Stimulated activated naive CD4-positive, alpha-beta T cell treated with Interleukin-2 at 50 U/mL for 16 hours (primary cell): ENCODE data around the gene ACTG1.

Source experiments
- DNase-seq: peaks from one replicate; lab custom pipeline; 2025; lab: John Stamatoyannopoulos, UW

ACTG1 gene

DNA sequence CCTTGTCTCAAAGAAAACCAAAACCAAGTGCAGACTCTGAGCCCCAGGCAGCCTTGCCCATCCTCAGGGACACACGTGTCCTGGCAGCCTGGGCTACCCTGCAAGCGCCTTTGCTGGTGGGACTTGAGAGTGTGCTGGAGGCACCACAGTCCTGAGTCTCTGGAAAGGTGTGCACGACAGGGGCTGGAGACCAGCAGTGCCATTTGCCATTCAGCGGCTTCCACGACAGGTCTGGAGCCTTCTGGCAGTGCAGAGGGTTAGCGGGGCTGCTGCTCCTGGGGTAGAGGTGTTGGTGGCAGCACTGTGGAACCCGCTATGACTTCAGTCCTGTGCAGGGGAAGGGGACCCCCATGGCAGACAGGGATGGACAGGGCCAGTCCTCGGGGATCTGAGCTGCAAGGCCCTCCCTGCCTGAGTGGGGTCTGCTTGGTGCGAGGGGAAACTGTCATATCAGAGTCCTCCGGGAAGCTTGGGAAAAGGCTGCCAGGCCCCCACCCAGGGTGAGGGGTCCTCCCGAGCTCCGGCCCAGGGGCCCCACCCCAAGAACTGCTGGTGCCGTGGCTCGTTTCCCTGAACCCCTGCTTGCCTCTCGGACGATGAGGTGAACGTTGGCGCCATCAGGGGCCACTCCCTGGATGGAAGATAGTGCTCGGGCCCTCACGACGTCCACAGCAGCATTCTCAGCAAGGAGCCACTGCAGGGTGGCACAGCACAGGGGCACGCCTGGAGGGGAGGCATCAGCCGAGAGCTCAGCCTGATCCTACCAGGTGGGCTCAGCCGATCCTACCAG, 32.8 kb upstream of the ACTG1 start:
- no peak for DNase-seq

DNA sequence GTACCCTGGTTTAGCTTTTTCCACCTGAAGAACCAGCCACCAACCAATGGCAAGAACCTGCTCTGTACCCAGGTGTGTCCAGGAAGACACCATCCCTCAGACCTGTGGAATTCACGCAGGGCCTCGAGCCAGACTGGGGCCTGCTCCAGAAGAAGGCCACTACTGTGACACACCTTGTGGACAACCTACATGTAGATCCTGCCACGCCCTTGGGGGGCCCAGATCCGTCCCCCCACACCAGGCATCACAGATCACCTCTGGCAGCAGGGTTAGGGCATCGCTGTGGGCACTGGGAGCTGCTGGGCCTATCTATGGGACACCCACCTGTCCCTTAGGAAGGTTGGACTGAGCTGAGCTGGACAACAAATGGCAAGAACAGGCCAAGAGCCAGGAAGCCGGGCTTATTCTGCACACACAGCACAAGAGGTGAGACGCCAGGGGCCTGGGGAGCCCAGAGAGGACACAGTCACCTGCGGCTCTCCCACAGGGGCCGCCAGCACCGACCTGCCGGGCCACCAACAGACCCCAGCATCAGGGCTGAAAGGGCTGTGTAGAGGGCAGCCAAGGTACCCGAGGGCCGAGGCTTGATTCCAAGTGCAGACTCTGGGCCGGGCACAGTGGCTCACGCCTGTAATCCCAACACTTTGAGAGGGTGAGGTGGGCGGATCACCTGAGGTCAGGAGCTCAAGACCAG, 31.8 kb upstream of the ACTG1 start:
- no peak for DNase-seq

DNA sequence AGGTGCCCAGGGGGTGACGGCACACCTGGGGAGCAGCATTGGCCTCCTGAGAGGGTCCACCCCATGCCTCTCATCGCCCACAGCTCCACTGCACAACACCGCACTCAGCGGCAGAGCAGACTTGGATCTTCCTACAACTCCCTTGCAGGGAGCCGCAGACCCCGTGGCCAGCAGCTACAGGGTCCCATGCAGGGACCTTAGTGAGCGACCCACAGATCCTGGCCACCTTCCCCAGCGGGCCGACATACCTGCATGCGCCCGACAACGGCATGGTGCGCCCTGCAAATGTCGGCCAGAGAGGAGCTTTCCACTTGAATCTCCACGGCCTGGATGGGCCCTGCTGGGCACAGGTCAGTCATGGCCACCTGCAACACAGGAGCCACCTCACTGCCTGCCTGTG, 31.2 kb upstream of the ACTG1 start:
- no peak for DNase-seq

DNA sequence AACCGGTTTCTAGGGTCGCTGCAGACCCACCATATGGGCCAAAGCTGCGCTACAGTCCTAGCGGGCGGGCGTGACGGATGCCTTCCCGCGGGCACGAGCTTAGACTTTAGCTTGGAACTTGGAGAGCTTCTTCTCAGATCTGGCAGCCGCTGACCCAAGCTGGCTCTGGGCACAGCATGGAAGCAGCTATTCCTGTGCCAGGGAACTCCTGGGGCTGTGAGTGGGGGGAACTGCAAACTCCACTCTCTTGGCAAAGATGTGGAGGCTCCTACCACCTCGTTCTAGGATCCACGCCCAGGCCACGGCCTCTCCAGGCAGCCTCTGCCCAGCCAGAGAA, 30.7 kb upstream of the ACTG1 start:
- no peak for DNase-seq

DNA sequence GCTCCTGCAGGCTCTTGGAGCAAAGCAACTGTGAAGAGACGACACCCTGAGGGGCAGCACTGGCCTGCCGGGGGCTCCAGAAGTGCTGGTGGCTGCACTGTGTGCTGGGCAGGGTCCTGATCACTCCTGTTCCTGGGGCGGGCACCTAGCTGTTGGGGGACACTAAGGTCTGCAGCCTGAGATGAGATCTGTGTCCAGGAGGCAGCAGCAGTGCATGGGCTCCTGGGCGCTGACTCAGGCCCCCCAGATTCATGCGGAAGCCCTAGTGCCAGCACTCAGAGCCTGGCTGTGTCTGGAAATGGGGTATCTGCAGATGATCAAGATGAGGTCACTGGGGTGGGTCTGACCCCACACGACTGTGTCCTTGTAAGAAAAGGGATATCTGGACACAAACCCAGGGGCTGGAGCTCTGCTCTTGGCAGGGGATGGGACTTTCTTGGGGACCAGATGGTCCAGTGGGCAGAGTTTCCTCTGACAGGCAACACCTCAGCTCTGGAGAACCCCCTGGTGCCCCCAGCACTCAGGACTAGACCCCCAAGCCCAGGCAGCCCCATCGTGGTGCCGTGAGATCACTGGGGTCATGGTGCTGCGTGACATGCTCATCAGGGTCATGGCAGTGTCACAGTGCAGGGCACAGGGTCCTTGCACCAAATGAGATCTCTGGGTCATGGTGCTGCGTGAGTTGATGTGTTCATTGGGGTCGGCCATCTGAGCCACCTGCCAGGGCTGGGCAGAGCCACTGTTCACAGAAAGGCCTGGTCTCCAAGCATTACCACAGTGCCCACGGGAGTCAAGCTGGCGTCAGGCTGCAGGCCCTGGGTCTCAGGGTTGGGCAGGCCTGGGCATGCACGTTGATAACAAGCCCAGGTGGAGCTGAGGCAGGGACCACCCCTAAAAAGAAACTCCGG, 30.1 kb upstream of the ACTG1 start:
- no peak for DNase-seq

DNA sequence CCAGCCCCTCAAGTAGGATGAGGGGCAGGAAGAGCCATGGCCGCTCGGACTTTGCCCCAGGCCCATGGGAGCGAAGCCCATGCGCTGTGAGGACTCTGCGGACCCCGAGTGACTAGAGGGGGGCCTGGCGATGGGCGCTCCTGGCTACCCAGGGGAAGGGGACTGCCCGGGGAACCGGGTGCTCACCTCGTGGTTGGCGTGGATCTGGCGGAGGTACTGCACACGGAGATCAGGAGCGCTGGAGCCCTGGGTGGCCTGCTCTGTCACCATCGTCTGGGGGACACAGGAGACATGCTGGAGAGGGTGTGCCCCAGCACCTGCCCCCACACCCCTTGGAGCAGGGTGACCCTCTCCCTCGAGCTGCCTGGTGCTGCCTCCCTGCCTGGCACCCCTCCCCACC, 28.5 kb upstream of the ACTG1 start:
- no peak for DNase-seq

DNA sequence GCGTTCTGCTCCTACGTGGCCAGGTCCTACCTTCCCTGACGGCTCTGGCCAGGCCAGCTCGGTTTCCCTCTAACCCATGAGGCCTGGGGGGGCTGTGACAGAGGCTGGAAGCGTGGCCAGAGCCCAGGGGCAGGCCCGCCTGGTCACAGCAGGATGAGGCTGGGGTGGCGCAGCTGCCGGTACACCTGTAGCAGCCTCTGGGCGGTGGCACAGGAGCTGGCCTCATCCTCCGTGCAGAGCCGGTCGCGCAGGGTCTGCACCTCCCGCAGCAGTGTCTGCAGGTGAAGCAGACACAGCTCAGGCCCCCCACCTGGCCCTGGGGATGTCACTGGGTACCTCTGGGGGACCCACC, 28.1 kb upstream of the ACTG1 start:
- no peak for DNase-seq

DNA sequence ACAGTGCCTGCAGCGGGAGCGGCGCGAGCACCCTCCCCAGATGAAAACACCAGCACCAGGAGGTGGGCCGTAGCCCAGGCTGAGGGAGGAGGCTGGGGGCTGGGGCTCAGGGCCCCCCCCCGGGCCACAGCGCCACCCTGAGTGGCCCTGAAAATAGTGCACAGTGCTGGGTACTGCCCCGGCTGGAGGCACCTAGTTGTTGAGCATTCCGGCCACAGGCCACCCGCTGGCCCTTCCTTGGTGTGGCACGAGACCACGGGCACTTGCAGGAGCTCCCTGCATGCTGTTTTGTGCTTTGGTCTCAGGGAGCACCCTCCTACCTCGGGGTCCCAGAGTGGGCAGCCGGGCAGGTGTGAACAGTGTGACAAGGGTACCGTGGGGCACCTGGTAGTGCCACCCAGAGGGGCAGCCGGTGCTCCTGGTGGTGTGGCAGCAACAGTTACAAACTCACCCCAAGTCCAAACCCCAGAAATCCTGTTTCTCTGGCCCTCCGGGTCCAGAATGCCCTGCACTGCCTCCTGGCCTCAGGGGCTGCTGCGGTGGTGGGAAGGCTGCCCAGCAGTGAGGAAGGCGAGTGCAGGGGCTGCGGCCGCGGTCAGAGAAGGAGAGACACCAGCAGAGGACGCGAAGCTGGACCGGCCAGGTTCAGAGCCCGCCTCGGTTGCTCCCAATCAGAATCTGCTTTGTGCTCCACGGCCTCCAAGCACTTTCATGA, 27.5 kb upstream of the ACTG1 start:
- DNase-seq, result no peak

DNA sequence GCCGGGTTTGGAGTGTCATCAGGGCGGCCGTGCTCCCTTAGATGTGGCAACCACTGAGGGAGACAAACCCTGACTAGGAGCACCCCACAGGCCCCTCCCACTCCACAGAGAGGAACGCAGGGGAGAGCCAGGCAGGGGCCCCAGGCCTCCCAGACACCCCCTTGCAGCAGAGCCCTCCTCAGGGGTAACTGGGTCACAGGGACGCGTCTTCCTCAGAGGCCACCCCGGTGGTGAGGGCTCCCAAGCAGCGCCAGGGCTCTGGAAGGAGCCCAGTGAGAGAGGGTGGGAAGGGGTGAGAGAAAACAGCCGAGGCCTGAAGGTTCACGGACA, 26.9 kb upstream of the ACTG1 start:
- DNase-seq, result no peak

DNA sequence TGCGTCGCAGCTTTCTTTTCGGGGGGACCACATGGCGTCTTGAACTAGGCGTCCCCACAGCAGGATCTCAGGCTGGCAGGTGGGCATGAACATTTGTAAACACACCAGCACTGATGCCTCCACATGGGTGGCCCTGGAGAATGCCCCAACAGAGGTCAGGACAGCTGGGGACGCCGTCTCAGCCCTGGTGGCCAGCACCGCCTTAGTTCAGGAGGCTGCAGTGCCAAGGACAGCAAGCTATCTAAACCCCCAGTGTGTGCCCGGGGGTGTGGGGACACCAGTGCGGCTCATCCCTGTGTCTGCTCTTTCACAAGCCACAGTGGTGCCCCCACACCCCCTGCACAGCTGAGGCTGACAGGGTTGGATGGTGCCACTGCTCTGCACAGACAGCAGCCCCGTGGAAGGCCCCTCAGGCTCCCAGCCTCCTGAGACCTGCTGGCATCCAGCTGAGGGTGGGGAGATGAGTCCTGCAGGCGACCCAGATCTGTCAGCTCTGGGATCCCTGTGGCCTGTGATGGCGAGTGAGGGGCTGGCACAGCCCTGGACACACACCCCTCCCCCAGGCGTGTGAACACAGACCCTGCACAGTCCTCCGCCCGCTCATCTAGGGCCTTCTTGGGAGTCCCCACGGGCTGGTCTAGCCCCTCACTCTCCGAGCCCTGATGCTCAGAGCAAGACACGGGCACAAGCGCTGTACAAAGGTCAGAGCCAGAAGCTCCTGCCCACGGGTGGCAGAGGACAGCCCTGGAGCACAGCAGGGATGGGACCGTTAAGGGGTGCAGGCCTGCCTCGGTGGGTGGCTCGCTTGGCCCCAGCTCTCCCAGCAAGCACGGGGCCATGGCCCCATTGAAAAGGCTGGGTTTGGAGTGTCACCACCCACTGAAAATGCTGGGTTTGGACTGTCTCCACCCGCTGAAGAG, 26.3 kb upstream of the ACTG1 start:
- no peak for DNase-seq

DNA sequence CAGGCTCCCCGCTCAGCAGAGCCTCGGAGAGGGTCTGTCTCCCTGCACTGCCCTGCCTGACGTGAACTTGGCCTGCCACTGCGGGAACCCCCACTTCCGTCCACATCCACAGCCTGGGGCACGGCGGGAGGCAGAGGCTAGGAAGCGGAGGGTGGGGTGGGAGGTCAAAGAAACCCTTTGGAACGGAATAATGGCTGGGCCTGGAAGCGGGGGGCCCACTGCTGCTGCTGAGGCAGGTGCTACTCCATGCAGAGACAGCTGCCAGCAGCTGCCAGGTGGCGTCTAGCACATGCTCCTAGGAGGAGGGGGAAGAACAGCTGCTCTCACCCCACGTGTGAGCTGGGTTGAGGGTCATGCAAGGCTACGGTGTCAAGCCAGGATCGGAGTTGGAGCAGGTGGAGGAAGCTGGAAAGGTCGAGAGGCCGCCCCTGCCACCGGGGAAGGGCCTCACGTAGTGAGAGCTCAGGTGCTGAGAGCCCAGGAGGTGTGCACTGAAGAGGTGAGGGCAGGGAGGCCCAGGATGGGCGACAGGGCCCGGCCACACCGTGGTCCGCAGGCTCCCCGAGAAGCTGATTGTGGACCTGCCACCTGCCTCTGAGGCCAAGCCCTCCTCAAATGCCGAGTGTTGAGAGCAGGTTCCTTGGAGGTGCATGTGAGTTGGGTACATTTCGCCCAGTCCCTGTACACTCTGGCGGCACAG, 25.4 kb upstream of the ACTG1 start:
- no peak for DNase-seq

DNA sequence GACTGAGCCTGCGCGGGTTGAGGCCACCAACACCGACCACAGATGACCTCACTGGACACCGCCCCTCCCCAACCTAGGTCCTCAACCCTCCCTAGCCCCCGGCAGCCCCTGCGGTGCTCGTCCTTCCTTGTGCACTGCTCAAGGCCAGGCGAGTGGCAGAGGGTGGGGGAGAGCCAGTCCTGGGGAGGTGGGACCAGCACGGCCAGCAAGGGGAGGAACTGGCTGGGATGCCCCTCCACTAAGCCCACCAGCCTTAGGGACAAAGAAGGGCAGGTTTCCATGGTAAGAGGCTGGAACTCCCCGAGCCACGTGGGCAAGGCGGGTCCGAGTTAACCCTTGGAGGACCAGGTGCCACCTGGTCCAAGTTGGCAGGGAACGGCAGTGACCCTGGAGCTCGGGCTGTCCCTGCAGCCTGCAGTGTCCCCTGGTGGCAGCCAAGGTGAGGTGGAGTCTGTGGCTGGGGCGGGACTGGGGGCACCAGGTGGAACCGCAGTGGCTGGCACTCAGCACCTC, 24.8 kb upstream of the ACTG1 start:
- peak; percentile 18 for DNase-seq

DNA sequence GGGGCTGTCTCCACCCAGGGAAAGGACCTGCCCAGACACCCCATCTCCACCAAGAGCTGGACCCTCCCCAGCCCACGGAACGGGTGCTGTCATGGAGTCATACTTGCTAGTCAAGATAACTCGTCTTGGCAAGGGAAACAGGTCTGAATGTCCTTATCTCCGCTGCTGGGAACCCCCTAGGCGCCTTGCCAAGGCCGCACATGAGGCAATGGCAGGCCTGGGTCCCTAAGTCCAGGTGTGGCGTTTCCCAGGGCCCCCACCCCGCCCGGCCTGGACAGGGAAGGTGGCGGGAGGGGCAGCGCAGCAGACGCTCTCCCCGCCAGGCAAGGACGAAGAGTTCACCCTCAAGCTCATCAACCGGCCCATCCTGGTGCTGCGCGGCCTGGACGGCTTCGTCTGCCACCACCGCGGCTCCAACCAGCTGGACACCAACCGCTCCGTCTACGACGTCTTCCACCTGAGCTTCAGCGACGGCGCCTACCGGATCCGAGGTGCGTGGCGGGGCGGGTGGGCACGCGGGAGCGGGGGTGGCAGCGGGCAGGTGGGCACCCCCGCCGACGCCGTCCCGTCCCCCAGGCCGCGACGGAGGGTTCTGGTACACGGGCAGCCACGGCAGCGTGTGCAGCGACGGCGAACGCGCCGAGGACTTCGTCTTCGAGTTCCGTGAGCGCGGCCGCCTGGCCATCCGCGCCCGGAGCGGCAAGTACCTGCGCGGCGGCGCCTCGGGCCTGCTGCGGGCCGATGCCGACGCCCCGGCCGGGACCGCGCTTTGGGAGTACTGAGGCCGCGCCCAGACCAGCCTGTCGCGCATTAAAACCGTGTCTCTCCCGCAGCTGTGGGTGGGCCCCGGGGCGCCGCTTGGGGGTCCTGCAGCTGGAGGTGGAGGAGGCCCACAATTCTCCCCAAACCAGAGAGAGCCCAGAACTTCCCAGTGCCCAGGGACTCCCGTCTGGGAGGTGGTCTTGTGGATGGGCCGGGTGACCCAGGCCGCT, 24.0 kb upstream of the ACTG1 start:
- DNase-seq, result no peak

DNA sequence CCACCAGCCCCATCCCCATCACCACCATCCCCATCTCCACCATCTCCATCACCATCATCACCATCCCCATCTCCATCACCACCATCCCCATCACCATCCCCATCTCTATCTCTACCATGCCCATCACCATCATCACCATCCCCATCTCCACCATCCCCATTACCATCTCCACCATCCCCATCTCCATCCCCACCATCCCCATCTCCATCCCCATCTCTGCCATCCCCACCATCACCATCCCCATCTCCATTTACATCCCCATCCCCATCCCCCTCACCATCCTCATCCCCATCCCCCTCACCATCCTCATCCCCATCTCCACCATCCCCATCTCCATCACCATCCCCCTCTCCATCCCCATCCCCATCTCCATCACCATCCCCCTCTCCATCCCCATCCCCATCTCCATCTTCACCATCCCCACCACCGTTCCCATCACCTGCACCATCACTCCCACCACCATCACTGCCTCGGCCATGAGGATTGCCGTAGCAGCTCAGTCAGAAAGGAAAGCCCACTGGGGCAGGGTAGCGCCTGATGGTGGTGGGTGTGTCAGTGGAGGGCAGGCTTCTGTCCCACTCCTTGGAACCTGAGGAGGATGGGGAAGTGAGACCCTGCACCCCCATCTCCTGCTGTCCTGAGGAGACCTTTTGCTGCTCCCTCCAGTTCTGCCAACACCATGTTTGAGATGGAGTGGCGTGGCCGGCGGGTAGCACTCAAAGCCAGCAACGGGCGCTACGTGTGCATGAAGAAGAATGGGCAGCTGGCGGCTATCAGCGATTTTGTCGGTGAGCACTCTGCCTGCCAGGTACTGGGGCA, 23.1 kb upstream of the ACTG1 start:
- DNase-seq, result no peak

DNA sequence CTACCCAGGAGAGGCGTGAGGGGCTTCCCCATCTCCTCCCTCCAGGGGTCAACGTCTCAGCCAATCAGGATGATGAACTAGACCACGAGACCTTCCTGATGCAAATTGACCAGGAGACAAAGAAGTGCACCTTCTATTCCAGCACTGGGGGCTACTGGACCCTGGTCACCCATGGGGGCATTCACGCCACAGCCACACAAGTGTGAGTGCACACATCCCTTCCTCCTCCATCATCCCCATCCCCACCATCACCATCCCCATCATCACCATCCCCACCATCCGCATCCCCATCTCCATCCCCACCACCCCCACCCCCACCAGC, 22.4 kb upstream of the ACTG1 start:
- DNase-seq, result no peak

DNA sequence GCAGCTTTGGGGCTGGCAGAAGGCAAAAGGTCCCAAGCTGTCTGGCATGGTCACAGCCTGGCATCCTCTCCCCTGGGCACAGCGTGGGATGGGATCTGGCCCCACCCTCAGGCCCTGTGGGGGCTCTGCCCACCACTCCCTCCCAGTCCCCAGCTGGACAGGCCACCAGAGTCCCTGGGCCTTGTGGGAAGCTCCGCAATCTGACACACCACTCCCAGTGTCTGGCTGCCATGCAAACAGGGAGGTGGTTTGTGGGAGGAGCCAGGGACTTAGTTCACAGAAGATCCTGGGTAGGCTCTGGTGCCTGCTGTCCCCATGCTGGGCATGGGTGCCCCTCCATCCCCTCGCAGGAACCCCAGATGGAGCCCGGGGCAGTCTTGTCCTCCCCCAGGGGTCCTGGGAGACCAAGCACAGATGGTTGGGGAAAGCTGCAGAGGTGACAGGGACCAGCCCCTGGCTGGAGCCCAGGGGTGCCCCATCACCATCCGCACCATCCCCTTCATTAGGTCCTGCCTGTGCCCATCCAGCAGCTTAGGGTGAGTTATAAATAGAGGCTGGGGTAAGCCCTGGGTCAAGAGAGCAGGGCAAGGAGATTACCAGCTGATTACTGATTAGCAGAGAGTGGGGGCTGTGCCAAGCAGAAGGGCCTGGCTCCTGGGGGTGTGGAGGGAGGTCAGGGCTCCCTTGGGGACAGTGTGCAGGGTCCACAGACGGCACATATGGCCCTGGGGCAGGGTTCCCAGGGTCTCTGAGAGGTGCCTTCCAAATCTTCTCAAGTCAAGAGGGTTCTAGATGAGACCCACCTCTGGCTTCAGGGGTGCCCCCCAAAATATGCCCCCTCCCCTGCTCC, 21.8 kb upstream of the ACTG1 start:
- DNase-seq, result no peak

DNA sequence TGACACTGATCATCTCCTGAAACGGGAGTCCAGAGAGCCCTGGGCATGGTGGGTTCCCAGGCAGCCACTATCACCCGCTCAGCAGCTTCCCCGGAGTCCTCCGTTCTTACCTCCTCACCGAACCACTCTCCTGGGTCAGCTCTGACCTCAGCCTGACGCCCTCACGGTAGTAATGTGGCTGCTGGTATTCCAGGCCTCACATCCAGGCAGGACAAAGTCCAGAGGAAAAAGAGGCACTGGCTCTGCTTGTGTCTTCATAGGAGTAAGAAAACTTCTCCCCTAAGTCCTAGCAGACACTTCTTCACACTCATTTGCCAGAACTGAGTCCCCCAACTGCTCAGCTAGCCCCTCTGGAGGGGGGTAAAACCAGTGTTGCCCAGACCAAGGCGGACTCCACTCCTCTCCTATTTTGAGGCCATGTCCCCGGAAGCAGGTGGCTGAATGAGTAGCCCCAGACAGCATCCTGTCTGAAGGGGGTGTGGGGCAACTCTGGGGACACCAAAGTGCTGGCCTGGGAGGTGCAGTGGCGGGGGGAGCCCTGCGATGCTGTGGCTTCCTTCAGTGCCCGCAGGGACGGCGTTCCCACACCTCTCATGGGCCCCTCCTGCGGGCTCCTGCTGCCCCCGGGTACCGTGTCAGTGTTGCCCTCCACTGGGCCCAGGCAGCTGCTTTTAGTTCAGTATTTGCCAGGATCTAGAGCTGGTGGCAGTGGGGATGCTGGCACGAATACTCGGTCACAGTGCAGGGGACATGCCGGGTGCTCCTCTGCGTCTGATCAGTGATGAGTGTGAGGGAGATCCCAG, 20.9 kb upstream of the ACTG1 start:
- DNase-seq, result no peak
